Fibroblast of upper back skin (primary cell): ENCODE measurements around the gene ZNF277.
A peak's percentile ranks its signal among the peaks of the same experiment; 100 is the strongest.

Experiments
- DNase-seq: peaks from one replicate; pipeline ENCODE4 v3.0.0-alpha.2; 2013

The ZNF277 gene

DNA sequence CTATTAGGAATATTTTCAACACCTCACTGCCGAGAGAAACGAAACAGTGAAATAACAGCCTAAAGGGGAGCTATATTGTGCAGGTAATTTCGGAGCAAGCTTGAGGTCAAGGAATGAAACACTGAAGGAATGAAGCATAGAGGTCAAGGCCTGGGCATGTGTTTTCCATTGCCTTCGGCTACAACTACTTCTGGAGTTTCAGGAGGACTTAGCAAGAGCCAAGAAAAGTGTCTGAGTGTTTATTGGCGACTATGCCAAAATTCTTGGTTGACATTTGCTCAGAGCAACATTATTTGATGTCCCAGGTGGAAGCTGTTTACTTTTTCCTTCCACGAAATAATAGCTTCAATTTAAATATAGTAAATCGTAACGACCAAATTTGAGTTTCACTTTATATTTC, 154.2 kb downstream of the ZNF277 start:
- no peak for DNase-seq

DNA sequence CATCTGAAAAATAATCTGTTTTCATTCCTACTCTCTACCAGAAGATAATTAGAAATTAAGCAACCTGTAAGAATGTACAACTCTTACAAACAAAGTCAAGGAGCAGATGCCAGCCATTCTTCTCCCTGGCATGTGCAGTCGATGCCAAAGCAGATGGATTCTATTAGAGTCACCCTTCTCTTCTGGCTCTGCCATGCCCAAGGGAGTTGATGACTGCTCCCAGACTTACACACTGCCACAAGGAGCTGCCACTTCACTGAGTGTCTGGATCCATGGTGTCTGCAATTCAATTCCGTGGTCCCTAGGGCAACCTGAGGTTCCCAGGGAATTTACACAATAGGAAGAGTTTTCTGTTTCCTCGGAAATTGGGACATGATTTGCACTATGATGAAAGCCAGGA, 154.7 kb downstream of the ZNF277 start:
- no peak for DNase-seq

DNA sequence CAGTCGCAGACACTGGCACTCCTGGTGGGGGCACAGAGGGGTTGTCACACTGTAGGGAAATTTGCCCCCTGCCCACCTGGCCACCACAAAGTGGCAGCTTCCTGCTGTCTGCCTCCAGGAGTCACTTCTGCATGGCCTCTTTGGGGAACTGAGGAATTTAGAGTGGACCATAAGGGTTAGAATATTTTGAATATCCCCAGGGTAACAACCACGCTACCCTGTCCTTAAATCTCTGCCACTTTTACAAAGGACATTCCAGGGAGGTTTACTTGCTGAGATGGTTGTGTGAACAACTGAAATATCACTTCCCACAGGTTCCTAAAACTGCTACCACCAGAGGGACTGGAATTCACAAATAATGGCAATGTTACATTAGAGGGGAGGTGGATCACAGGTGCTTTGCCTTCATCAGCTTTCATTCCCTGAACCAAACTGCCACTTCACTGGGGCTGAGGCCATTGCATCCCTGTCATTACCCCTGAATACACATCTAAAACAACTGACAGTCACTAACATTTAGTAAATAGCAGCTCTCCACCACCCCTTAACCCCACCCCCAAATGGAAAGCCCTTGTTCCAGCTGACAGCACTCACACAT, 155.7 kb downstream of the ZNF277 start:
- DNase-seq = no peak

DNA sequence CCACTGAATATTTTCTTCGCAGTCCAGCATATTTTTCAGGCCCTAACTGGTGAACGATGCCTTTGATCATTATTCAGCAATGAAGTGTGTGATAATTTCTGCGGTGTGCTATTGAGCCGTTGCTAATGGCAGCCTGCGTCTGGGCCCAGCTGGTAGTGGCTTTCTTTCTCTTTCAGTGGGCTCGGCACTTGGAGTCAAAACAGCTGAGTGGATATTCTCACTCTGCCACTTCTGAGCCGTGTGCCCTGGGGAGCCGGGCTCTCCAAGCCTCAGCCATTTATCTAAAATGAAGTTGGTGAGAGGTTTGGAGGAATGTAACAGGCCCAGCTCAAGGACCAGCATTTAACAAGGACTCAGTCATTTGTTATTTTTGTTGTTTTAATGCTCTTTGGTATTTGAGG, 156.2 kb downstream of the ZNF277 start:
- peak; percentile 7 for DNase-seq

DNA sequence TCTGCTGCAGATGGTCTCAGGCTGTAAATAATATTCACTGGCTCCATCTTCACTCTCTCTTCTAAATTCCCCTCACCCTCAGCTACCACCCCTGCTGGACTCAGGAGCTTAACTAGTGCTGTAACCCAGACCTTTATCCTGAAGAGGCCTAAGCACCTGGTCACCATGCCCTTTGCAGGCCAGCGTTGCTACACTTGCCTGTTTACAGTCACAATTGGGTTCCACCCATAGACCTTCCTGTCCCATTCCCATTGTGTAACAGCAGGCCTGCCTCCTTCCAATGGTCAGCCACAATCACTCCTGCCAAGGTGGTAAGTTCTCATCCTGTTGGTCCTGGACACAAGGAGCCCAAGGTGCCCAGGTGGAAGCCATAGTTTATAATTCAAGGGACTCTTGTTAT, 157.9 kb downstream of the ZNF277 start:
- no peak for DNase-seq

DNA sequence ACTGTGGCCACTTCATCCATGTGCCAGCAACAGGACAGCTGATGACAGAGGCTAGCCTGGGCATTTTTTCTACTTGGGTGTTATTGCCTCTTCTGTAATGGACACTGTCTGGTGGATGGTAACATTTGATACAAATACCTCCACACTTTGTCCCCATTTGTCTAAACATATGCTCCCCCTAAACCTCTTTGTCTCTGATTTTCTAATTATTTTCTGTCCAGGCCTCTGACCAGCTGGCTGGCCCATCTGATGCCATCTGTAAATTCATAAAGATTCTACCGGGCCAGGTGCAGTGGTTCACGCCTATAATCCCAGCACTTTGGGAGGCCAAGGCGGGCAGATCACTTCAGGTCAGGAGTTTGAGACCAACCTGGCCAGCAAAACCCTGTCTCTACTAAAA, 159.1 kb downstream of the ZNF277 start:
- no peak for DNase-seq

DNA sequence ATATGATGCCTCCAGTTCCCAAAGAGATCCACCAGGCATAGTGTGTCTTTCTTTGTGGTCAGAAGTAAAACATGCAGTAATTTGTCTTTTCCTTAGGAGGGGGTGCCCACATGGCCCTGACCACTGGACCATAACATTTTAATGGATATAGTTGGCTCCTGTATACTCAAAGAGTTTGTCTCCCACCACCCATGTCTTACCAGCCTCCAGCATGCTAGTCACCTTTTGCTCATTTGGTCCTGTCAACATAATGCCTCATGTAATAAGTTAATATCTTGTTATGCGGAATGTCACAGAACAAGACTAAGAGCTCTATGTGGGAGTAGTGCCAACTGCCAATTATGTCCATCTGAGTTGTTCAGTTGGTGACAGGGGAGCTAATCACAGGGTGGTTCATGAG, 160.4 kb downstream of the ZNF277 start:
- no peak for DNase-seq

DNA sequence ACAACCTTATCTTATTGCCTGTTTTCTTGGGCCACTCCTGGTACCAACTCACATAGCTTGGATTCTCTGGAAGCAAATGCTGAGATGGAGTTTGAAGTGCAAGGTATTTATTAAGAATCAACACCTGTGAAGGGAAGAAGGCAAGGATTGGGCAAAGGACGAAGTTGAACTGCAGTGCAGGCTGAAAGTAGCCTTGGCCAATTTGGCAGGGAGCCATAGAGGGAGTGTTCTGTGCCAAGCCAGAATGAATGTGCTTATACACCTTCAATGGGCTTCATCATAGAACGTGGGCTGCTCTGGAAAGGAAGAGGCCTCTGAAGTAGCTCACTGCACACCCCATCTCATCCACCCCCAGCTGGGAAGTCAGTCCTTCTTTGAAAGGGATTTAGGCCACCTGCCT, 163.9 kb downstream of the ZNF277 start:
- no peak for DNase-seq

DNA sequence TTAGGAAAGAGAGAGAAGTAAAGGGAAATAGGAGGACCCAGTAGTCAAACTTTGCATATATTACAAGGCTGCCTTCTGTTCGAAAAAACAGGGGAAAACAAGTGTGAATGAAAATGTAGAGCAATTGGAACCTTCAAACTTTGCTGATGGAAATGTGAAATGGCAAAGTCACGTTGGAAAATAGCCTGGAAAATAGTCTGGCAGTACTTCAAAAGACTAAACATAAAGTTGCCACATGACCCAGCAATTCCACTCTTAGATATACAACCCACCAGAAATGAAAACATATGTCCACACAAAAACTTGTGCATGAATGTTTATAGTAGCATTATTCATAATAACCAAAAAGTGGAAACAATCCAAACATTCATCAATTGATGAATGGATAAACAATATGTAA, 165.2 kb downstream of the ZNF277 start:
- peak; percentile 13 for DNase-seq

DNA sequence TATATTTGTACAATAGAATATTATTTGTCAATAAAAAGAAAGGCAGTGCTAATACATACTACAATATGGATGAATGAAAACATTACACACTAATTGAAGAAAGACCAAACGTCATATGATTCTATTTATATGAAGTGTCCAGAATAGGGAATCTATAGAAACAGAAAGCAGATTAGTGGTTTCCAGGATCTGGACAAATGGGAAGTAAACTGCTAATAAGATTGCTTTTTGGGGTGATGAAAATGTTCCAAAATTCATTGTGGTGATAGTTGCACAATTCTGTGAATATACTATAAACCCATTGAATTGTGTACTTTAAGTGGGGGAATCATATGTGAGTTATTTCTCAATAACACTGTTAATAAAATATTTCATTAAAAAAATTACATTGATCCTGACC, 165.6 kb downstream of the ZNF277 start:
- peak; percentile 11 for DNase-seq

DNA sequence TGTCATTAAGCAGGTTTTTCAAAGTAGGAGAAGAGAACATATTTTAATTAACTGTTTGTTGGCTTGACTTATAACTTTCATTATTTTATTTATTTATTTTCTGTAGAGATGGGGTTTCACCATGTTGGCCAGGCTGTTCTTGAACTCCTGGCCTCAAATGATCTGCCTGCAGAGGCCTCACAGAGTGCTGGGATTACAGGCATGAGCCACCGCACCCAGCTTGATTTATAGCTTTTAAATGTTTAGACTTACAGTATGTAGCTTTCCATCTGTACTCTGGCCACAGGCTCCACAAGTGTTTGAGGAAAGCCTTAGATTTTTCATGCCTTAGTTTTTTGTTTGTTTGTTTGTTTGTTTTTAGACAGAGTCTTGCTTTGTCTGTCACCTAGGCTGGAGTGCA, 171.1 kb downstream of the ZNF277 start:
- no peak for DNase-seq

DNA sequence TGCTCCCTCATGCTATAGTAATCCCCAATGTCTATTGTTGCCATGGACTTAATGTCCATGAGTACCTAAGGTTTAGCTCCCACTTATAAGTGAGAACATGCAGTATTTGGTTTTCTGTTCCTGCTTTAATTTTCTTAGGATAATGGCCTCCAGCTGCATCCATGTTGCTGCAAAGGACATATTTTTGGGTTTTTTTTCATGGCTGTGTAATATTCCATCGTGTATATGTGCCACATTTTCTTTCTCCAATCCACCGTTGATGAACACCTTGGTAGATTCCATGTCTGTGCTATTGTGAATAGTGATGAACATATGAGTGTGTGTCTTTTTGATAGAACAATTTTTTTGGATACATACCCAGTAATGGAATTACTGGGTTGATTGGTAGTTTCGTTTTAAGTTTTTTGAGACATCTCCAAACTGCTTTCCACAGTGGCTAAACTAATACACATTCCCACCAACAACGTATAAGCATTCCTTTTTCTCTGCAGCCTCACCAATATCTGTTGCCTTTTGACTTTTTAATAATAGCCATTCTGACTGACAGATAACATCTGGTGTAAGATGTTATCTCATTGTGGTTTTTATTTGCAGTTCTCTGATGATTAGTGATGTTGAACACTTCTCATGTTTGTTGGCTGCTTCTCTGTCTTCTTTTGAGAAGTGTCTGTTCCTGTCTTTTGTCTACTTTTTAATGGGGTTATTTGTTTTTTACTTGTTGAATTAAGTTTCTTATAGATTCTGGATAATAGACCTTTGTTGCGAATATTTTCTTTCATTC, 175.0 kb downstream of the ZNF277 start:
- no peak for DNase-seq

DNA sequence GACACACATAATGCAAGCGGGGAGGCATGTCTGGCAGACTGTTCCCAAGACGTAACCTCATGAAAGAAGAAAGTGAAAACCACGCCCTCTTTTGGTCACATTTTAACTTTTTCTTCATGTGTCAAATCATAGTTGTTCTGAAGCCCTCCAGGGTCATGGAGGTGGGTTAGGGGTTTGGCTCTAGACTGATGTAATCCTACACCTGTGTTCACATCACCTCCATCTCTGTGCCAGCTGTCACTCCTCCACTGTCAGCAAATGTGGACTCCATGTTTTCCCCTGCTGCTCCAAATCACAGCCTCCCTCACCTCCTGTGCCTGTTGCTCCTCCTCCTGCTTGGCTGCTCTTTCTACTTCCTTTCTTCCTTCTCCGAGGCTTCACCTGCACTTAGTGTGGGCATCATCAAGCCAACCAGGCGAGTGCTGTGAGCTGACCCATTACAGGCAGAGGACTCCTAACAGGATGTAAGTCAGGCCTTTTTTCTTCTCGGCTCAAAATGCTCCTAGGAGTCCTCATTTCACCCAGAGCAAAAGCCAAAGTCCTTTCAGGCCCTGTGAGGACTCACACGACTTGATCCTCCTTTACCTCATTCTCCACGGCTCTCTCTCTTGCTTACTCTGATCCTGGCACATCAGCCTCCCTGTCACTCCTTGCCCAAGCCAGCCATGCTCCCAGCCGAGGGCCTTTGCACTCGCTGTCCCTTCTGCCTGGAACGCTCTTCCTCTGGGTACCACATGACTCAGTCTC, 177.3 kb downstream of the ZNF277 start:
- DNase-seq = peak; percentile 28

DNA sequence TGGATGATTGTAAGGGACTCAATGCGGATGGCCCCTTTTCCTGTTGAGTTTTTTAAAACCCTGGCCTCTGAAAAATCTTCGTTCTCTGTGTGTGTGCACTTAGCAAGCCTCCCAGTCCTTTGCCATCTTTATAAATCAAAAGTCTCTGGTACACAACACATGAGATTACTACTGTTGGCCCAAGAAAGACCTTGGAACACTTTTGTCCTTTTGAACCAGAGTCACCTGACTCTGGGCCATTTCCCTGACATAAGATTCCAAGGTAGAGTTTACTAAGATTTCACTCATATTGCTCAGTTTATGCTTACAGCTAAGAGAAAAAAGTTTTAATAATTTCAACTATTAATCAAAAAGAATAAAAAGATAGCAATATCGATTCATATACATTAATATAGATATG, 179.0 kb downstream of the ZNF277 start:
- no peak for DNase-seq

DNA sequence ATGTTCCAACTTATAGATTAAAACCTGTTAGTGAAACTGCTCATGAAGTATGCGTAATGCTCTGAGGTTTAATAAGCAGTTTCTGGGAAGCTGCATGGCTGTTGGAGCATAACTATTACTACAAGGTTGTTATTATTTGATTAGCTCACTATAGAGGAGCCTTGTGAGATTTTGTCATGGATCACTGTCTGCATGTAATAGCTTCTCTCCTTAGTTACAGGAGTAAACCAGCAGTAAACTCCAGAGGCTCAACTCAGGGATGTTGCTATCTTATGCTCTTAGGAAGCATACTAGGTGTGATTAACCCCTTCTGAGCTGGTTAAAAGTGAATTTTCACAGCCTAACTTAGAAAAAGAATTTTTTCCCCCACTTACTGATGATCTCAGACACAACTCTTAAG, 180.1 kb downstream of the ZNF277 start:
- no peak for DNase-seq

DNA sequence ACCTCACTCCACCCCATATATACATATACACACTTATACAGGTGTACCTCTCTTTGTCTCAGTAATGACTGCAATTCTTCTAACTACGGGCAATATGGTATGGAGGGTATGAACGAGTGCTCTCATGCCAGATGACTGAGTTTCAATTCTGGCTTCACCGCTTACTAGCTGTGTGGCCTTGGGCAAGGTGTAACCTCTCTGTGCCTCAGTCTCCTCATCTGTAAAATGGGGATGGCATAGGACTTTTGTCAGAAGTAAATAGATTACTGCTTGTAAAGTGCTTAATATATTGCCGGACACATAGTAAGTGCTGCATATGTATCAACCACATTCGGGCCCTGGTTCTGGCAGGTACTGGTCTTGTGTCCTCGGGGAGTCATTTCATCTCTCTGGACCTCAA, 183.7 kb downstream of the ZNF277 start:
- no peak for DNase-seq

DNA sequence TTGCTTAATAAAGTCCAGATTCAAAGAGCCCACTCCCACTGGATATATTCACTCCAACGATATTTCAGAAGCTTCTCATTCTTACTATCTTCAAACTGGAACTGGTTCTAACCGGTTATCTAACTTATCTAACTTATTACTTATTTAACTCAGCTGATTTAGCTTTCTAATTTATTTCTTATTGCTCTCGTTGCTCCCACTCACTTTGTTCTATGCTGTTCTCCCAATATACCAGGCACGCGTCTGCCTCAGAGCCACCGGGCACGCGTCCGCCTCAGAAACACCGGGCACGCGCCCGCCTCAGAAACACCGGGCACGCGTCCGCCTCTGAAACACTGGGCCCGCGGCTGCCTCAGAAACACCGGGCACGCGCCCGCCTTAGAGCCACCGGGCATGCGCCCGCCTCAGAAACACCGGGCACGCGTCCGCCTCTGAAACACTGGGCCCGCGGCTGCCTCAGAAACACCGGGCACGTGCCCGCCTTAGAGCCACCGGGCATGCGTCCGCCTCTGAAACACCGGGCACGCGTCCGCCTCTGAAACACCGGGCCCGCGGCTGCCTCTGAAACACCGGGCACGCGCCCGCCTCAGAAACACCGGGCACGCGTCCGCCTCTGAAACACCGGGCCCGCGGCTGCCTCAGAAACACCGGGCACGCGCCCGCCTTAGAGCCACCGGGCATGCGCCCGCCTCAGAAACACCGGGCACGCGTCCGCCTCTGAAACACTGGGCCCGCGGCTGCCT, 184.8 kb downstream of the ZNF277 start:
- DNase-seq = peak; percentile 34

DNA sequence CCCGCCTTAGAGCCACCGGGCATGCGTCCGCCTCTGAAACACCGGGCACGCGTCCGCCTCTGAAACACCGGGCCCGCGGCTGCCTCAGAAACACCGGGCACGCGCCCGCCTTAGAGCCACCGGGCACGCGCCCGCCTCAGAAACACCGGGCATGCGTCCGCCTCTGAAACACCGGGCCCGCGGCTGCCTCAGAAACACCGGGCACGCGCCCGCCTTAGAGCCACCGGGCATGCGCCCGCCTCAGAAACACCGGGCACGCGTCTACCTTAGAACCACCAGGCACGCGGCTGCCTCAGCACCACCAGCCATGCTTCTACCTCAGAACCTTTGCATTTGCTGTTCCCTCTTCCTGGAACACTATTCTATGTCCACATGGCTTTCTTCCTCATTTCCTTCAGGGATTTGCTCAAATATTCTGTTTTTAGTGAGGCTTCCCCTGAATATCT, 185.4 kb downstream of the ZNF277 start:
- peak; percentile 47 for DNase-seq
